Measurements from ENCODE around the gene CC2D2A.

CC2D2A gene

DNA sequence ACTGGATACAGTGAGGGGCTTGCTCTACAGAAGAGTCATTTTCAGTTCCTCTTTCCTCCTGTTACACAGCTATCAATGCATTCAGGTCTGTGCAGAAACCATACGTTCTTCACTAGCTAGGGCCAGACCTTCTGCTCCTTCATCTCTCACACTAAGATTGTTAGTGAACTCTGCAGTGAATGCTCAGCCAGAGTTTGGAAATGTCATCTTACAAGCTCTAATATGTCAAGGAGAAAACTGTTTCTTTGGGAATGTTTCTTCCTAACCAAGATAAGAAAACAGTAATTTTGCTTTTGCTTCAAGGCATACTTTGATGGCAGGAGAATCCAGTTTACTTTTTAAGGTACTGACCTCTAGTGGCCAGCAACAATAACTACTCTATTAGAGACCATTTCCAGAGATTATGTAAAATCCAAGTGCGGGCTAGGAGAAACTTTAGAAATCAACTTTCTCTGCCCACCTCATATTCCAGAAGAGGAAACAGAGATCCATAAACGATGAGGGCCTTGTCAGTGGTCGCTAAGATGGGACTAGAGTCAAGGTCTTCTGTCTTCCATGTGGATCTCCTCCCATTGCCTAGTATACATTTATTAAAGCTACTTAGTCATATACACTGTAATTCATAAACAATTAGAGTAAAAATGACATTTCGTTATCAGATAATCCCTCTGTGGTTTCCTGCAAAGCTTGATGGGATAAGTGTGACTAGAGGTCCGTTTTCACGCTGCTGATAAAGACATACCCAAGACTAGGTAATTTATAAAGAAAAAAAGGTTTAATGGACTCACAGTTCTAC, 12.1 kb upstream of the CC2D2A start:
- no peak overlapping the region for H3K27ac ChIP-seq (ENCODE audit: low read depth, low read length)
- H3K27me3 ChIP-seq (ENCODE audit: control insufficient read depth, low read length), result peaks cover 28% of the 10 kb centered on the region
- no peak for TF ChIP-seq EZH2phosphoT487 (IDR thresholded peaks at IDR 0.05; ENCODE audit: borderline replicate concordance, low read length)
- TF ChIP-seq, protein P1, sequence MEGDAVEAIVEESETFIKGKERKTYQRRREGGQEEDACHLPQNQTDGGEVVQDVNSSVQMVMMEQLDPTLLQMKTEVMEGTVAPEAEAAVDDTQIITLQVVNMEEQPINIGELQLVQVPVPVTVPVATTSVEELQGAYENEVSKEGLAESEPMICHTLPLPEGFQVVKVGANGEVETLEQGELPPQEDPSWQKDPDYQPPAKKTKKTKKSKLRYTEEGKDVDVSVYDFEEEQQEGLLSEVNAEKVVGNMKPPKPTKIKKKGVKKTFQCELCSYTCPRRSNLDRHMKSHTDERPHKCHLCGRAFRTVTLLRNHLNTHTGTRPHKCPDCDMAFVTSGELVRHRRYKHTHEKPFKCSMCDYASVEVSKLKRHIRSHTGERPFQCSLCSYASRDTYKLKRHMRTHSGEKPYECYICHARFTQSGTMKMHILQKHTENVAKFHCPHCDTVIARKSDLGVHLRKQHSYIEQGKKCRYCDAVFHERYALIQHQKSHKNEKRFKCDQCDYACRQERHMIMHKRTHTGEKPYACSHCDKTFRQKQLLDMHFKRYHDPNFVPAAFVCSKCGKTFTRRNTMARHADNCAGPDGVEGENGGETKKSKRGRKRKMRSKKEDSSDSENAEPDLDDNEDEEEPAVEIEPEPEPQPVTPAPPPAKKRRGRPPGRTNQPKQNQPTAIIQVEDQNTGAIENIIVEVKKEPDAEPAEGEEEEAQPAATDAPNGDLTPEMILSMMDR (IDR thresholded peaks at IDR 0.05; ENCODE audit: low read depth, low read length, poor library complexity, severe bottlenecking), result peak; percentile 85
- peaks cover 11% of the 10 kb centered on the region for H3K4me1 ChIP-seq (ENCODE audit: control insufficient read depth, low read length)
- H3F3A ChIP-seq (ENCODE audit: control insufficient read depth, insufficient read depth), result no peaks in the 10 kb centered on the region
- H3K4me3 ChIP-seq (ENCODE audit: low read length), result no peak overlapping the region
- H3K9me3 ChIP-seq (ENCODE audit: control insufficient read depth, insufficient read depth, low read length), result no peaks in the 10 kb centered on the region
- H4K20me1 ChIP-seq (ENCODE audit: control insufficient read depth, insufficient read depth, low read depth, low read length), result no peaks in the 10 kb centered on the region
- H3K79me2 ChIP-seq (ENCODE audit: control insufficient read depth, low read length), result no peaks in the 10 kb centered on the region
- H3K4me2 ChIP-seq (ENCODE audit: low read length), result peak overlapping the region; percentile 54
- no peaks in the 10 kb centered on the region for H3K9me2 ChIP-seq (replicated peaks; ENCODE audit: control insufficient read depth, low read length)
- no peaks in the 10 kb centered on the region for H3K36me3 ChIP-seq (ENCODE audit: control insufficient read depth, low read length)

DNA sequence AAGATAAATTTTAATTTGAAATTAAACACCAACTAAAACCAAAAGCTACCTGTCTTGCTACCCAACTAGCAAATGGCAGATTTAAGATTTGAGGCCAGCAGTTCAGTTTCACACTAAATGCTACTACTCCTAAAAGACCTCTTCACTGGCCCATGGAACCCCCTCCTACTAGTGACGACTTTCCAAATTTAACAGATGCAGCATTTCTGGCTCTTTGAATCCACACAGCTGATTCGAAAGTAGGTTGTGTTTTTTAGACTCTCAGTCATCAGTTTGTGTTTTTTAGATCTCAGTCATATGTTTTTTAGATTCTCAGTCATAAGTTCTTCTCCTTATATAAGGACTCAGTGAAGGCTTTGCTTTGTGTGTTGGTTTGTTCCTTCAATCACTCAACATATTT, 11.1 kb upstream of the CC2D2A start:
- Histone ChIP-seq H3K4me1 (ENCODE audit: control insufficient read depth, low read length) (peaks cover 11% of the 10 kb centered on the region), H3F3A (ENCODE audit: control insufficient read depth, insufficient read depth) (no peaks in the 10 kb centered on the region), H4K20me1 (ENCODE audit: control insufficient read depth, insufficient read depth, low read depth, low read length) (no peaks in the 10 kb centered on the region), H3K4me3 (ENCODE audit: low read length) (no peak overlapping the region), H3K4me2 (ENCODE audit: low read length) (no peak overlapping the region), H3K9me3 (ENCODE audit: control insufficient read depth, insufficient read depth, low read length) (no peaks in the 10 kb centered on the region), H3K27ac (ENCODE audit: low read depth, low read length) (no peak overlapping the region), H3K27me3 (ENCODE audit: control insufficient read depth, low read length) (peaks cover 28% of the 10 kb centered on the region), H3K9me2 (replicated peaks; ENCODE audit: control insufficient read depth, low read length) (no peaks in the 10 kb centered on the region), H3K79me2 (ENCODE audit: control insufficient read depth, low read length) (no peaks in the 10 kb centered on the region), H3K36me3 (ENCODE audit: control insufficient read depth, low read length) (no peaks in the 10 kb centered on the region)
- TF ChIP-seq EZH2phosphoT487 (IDR thresholded peaks at IDR 0.05; ENCODE audit: borderline replicate concordance, low read length), result no peak
- TF ChIP-seq, protein P1 (IDR thresholded peaks at IDR 0.05; ENCODE audit: low read depth, low read length, poor library complexity, severe bottlenecking), result no peak

DNA sequence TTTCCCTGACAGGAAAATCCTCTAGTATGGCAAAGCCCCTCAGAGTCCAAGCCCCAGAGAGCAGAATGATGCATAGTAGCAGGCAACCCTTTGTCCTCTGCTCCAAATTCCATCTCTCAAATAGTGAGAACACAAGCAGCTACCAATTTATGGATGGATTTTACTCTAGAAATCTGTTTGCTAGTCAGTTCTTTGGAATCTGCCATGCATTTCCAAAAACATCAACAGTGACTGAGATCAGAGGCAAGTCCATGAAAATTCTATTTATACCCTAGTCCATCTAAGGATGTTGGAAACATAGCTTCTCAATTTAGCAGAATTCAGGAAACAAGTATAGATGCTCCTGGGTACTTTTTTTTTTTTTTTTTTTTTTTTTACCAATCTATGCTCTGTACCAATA, 10.0 kb upstream of the CC2D2A start:
- H3K4me2 ChIP-seq (ENCODE audit: low read length), result no peak overlapping the region
- TF ChIP-seq, protein P1 (IDR thresholded peaks at IDR 0.05; ENCODE audit: low read depth, low read length, poor library complexity, severe bottlenecking), result no peak
- TF ChIP-seq EZH2phosphoT487 (IDR thresholded peaks at IDR 0.05; ENCODE audit: borderline replicate concordance, low read length), result no peak
- no peak overlapping the region for H3K27ac ChIP-seq (ENCODE audit: low read depth, low read length)

More for the DNA sequence above, 10.0 kb upstream of the CC2D2A start:
- H3K27me3 ChIP-seq (ENCODE audit: control insufficient read depth, low read length), result peaks cover 28% of the 10 kb centered on the region
- no peaks in the 10 kb centered on the region for H3K36me3 ChIP-seq (ENCODE audit: control insufficient read depth, low read length)
- no peaks in the 10 kb centered on the region for H3K79me2 ChIP-seq (ENCODE audit: control insufficient read depth, low read length)
- H3F3A ChIP-seq (ENCODE audit: control insufficient read depth, insufficient read depth), result no peaks in the 10 kb centered on the region
- no peaks in the 10 kb centered on the region for H3K9me3 ChIP-seq (ENCODE audit: control insufficient read depth, insufficient read depth, low read length)
- H4K20me1 ChIP-seq (ENCODE audit: control insufficient read depth, insufficient read depth, low read depth, low read length), result no peaks in the 10 kb centered on the region
- no peaks in the 10 kb centered on the region for H3K9me2 ChIP-seq (replicated peaks; ENCODE audit: control insufficient read depth, low read length)
- no peak overlapping the region for H3K4me3 ChIP-seq (ENCODE audit: low read length)
- peaks cover 11% of the 10 kb centered on the region for H3K4me1 ChIP-seq (ENCODE audit: control insufficient read depth, low read length)

Measured in DOHH2 (cell line).